ENCODE data around the gene MANEAL. TPM values are rescaled to one million over a fixed set of nuclear protein-coding genes. Genes with fewer than 3 reads are reported as not detected.

Gene MANEAL
- total RNA-seq, 3 donors from 2014 or later = 0.64 to 3.7 (median 2.9) TPM

GRCh38 chr1:37850352-37850955, 56.8 kb downstream of the MANEAL start:
- intact Hi-C loops (cut with DNase I; ENCODE audit: low total_unique reads) = no loop called here
- TF ChIP-seq, protein P1, sequence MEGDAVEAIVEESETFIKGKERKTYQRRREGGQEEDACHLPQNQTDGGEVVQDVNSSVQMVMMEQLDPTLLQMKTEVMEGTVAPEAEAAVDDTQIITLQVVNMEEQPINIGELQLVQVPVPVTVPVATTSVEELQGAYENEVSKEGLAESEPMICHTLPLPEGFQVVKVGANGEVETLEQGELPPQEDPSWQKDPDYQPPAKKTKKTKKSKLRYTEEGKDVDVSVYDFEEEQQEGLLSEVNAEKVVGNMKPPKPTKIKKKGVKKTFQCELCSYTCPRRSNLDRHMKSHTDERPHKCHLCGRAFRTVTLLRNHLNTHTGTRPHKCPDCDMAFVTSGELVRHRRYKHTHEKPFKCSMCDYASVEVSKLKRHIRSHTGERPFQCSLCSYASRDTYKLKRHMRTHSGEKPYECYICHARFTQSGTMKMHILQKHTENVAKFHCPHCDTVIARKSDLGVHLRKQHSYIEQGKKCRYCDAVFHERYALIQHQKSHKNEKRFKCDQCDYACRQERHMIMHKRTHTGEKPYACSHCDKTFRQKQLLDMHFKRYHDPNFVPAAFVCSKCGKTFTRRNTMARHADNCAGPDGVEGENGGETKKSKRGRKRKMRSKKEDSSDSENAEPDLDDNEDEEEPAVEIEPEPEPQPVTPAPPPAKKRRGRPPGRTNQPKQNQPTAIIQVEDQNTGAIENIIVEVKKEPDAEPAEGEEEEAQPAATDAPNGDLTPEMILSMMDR (IDR thresholded peaks at IDR 0.05) = no peak
- TF ChIP-seq POLR2A (IDR thresholded peaks at IDR 0.05) = no peak
- TF ChIP-seq POLR2AphosphoS5 (IDR thresholded peaks at IDR 0.05) = no peak

More at GRCh38 chr1:37850352-37850955, 56.8 kb downstream of the MANEAL start:
- no peaks in the 10 kb centered on the region for H3K36me3 ChIP-seq
- no peak overlapping the region for H3K27ac ChIP-seq
- no peaks in the 10 kb centered on the region for H3K9me3 ChIP-seq
- no peaks in the 10 kb centered on the region for H3K27me3 ChIP-seq
- peaks cover 0 to 7% of the 10 kb centered on the region in 2 donors for H3K4me1 ChIP-seq
- no peak for DNase-seq (ENCODE audit: low spot score in 2 of 2)
- H3K4me3 ChIP-seq = no peak overlapping the region

Other genes starting within 250 kb of the MANEAL start
- 10 to 100 TPM; 11.4 to 22.7 (median 14.7) TPM for gene SNIP1, start 239.6 kb upstream of the MANEAL start, total RNA-seq
- gene DNALI1, start 236.9 kb upstream of the MANEAL start, total RNA-seq = 10 to 100 TPM in 2 of 3 donors, 1 to 10 TPM in 1; 4.6 to 29.4 (median 20.6) TPM
- gene GNL2, start 197.9 kb upstream of the MANEAL start, total RNA-seq = 10 to 100 TPM; 36.8 to 71.8 (median 63.1) TPM
- 10 to 100 TPM in 1 of 3 donors, 1 to 10 TPM in 2; 6.9 to 13.0 (median 8.9) TPM for gene RSPO1, start 159.0 kb upstream of the MANEAL start, total RNA-seq
- 1 to 10 TPM in 2 of 3 donors, under 1 TPM in 1; 0.15 to 1.4 (median 1.3) TPM for gene CDCA8, start 101.3 kb upstream of the MANEAL start, total RNA-seq
- 1 to 10 TPM in 1 of 3 donors, under 1 TPM in 1, not detected in 1; 0.73 to 2.6 TPM for gene EPHA10, start 28.7 kb upstream of the MANEAL start, total RNA-seq
- 10 to 100 TPM; 58.5 to 64.6 (median 58.9) TPM for gene C1orf122, start 13.9 kb downstream of the MANEAL start, total RNA-seq
- gene YRDC, start 14.4 kb downstream of the MANEAL start, total RNA-seq = 10 to 100 TPM; 11.6 to 19.3 (median 12.5) TPM
- 1 to 10 TPM; 4.9 to 5.3 (median 5.0) TPM for gene MTF1, start 65.7 kb downstream of the MANEAL start, total RNA-seq
- 10 to 100 TPM; 21.3 to 34.1 (median 25.6) TPM for gene INPP5B, start 153.2 kb downstream of the MANEAL start, total RNA-seq
- 10 to 100 TPM; 51.8 to 61.8 (median 54.4) TPM for gene SF3A3, start 196.2 kb downstream of the MANEAL start, total RNA-seq
- gene FHL3, start 211.7 kb downstream of the MANEAL start, total RNA-seq = 10 to 100 TPM; 11.8 to 22.6 (median 21.4) TPM
- 10 to 100 TPM; 22.6 to 29.2 (median 25.6) TPM for gene UTP11, start 218.9 kb downstream of the MANEAL start, total RNA-seq

Measured in breast epithelium (tissue), 4 donors.